Fibroblast of lung (primary cell): ENCODE measurements around the gene SBNO2.

Source experiments
- CTCF ChIP-seq, 2 donors: IDR thresholded peaks in 1 of 2; conservative IDR thresholded peaks in 1 of 2; 1 replicate in 1 of 2; 2 replicates in 1 of 2; pipeline ENCODE4 v1.5.1; 2011 to 2012; ENCODE audit warnings: low read length in 2 of 2, control low read depth in 1 of 2, inconsistent platforms in 1 of 2, low read depth in 1 of 2, mild to moderate bottlenecking in 1 of 2
- EZH2 ChIP-seq: IDR thresholded peaks from 2 replicates; pipeline ENCODE4 v1.5.1; 2012; ENCODE audit warnings: low read length, control low read depth, mild to moderate bottlenecking; ENCODE audit errors: missing control alignments

GRCh38 chr19:1173159-1173844, 766 bp downstream of the SBNO2 start:
- TF ChIP-seq CTCF (conservative IDR thresholded peaks at IDR 0.05 in 1 of 2, IDR thresholded peaks at IDR 0.05 in 1 of 2; ENCODE audit: low read depth in 1 of 2, low read length in 2 of 2) (no peak), EZH2 (no peak)
